H1 (cell line): ENCODE measurements around the gene SLC39A11. TPM values are rescaled to one million over a fixed set of nuclear protein-coding genes. Genes with fewer than 3 reads are reported as not detected.

Experiments
- HDAC2 ChIP-seq, 2 experiments: fragments of 300-600 bp in 1 of 2; sonication (generic) in 1 of 2; IDR thresholded peaks; 2 replicates each; pipeline ENCODE4 v1.6.1; 2011 to 2012; ENCODE audit warnings: low read depth in 2 of 2, low read length in 2 of 2, mild to moderate bottlenecking in 2 of 2, moderate library complexity in 2 of 2, borderline replicate concordance in 1 of 2, inconsistent platforms in 1 of 2
- KDM1A ChIP-seq: fragments of 200-600, 300-600 bp; sonication (generic); IDR thresholded peaks from 2 replicates; pipeline ENCODE4 v1.7.1; 2016; ENCODE audit warnings: mild to moderate bottlenecking, low read length, borderline replicate concordance
- RFX5 ChIP-seq: IDR thresholded peaks from 2 replicates; pipeline ENCODE4 v1.6.1; 2011; ENCODE audit warnings: low read depth, low read length, improper control_type of control experiment, borderline replicate concordance
- SRF ChIP-seq: IDR thresholded peaks from 2 replicates; pipeline ENCODE4 v1.6.1; 2011; ENCODE audit warnings: mild to moderate bottlenecking, low read depth, low read length, moderate library complexity
- ZNF274 ChIP-seq: IDR thresholded peaks from 2 replicates; pipeline ENCODE4 v1.7.0; 2012; ENCODE audit warnings: low read length, borderline replicate concordance; ENCODE audit errors: extremely low read depth
- polyA plus RNA-seq, 7 experiments: library from polyadenylated mRNA; depleted of rRNA in 3 of 7; stranded (reverse) in 5 of 7; unstranded in 2 of 7; fragments of >200 nt in 5 of 7; fragments of 200-250 nt in 2 of 7; gene quantifications; 1 replicate in 5 of 7; 2 replicates in 1 of 7; 4 replicates in 1 of 7; pipeline versions ENCODE4 v1.2.1 to v1.2.3, GENCODE V29; 2011 to 2013; ENCODE audit warnings: missing spikeins in 2 of 7, mixed read lengths in 2 of 7
- total RNA-seq: library from RNA; stranded (reverse); fragmentation: NEBNext Ultra II Directional; extraction: Animal tissue kit (Norgen Biotek cat#: 25700); gene quantifications from 2 replicates; pipeline ENCODE4 v1.2.1, GENCODE V29; 2021

SLC39A11 gene
- total and polyA plus RNA-seq, 2 of the 8 experiments (the other 6 are each of a cell fraction or from before 2014, with no cell fraction given) = 12.2 to 19.6 TPM

GRCh38 chr17:72613396-72613795 lies 479.1 kb downstream of the SLC39A11 start (continued):
- TF ChIP-seq ZNF274 (no peak), HDAC2 (IDR thresholded peaks at IDR 0.05; ENCODE audit: borderline replicate concordance in 1 of 2, low read depth in 2 of 2, low read length in 2 of 2) (no peak), SRF (no peak), RFX5 (no peak), KDM1A (no peak)
